Measurements from ENCODE around the gene LGALS13.

DNA sequence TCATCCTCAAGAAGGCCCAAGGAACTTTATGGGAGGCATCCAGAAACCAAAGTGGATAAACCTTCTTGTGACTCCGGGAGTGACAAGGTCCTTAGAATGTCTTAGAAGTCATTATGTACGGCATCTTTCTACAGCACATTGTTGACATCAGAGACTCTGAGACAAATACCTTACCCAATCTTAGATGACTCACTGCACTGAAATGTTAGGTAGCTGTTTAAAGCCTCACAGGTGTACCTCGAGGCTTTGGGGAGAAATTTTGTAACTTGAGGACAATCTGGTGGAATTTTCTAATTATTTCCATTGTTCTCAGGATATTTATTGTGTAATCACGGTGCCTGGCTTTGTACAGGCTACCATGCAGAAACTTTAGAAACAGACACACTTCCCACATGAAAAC is 14.8 kb upstream of the LGALS13 start:
- TF ChIP-seq CTCF (conservative IDR thresholded peaks at IDR 0.05 in 1 of 2, IDR thresholded peaks at IDR 0.05 in 1 of 2; ENCODE audit: extremely low read depth in 1 of 2, insufficient read depth in 1 of 2, low read depth in 1 of 2, low read length in 2 of 2): no peak
- TF ChIP-seq EZH2 (IDR thresholded peaks at IDR 0.05; ENCODE audit: borderline replicate concordance, low read length): no peak
